KG1 (cell line): Measurements from ENCODE around the gene DYNC1LI2.
"Not testable (repeated sequence)": the region's sequence is repeated elsewhere in the genome, so short reads cannot be mapped to it uniquely, and the experiment has no call there.

Experiments used
- DNase-seq: peaks from one replicate; lab custom pipeline; 2025; lab: John Stamatoyannopoulos, UW

Gene DYNC1LI2

GRCh38 chr16:66696669-66697630 lies 54.5 kb downstream of the DYNC1LI2 start, which contains the start of gene CMTM4:
Gene CMTM4, minus strand, starts transcription at chr16:66696743. Its CDS starts 218 bp downstream, at chr16:66696525.
- DNase-seq = peak; percentile 63

- DNase-seq = no peak
Observed at GRCh38 chr16:66695935-66696668, 55.3 kb downstream of the DYNC1LI2 start.

- peak; percentile 26 for DNase-seq
Observed at GRCh38 chr16:66695471-66695934, 55.9 kb downstream of the DYNC1LI2 start.

- no peak for DNase-seq
Observed at GRCh38 chr16:66693149-66693548, 58.3 kb downstream of the DYNC1LI2 start.

GRCh38 chr16:66692341-66692740 lies 59.1 kb downstream of the DYNC1LI2 start:
- DNase-seq = no peak

GRCh38 chr16:66691234-66691633 lies 60.2 kb downstream of the DYNC1LI2 start:
- DNase-seq = no peak

- DNase-seq = no peak
Observed at GRCh38 chr16:66690106-66690847, 61.1 kb downstream of the DYNC1LI2 start.

- no peak for DNase-seq
Observed at GRCh38 chr16:66689282-66689681, 62.1 kb downstream of the DYNC1LI2 start.

- no peak for DNase-seq
Observed at GRCh38 chr16:66687906-66688625, 63.3 kb downstream of the DYNC1LI2 start.

GRCh38 chr16:66685501-66686115 lies 65.8 kb downstream of the DYNC1LI2 start:
- not testable (repeated sequence) for DNase-seq

- DNase-seq = no peak
Observed at GRCh38 chr16:66682271-66682670, 69.1 kb downstream of the DYNC1LI2 start.

- DNase-seq = no peak
Observed at GRCh38 chr16:66681676-66682075, 69.7 kb downstream of the DYNC1LI2 start.

- no peak for DNase-seq
Observed at GRCh38 chr16:66678337-66678736, 73.1 kb downstream of the DYNC1LI2 start.

- DNase-seq = no peak
Observed at GRCh38 chr16:66677836-66678235, 73.6 kb downstream of the DYNC1LI2 start.

- DNase-seq = no peak
Observed at GRCh38 chr16:66677179-66677578, 74.2 kb downstream of the DYNC1LI2 start.

- DNase-seq = no peak
Observed at GRCh38 chr16:66676599-66676998, 74.8 kb downstream of the DYNC1LI2 start.

- no peak for DNase-seq
Observed at GRCh38 chr16:66673691-66674090, 77.7 kb downstream of the DYNC1LI2 start.
